ENCODE data around the gene THSD4.

THSD4 gene

DNA sequence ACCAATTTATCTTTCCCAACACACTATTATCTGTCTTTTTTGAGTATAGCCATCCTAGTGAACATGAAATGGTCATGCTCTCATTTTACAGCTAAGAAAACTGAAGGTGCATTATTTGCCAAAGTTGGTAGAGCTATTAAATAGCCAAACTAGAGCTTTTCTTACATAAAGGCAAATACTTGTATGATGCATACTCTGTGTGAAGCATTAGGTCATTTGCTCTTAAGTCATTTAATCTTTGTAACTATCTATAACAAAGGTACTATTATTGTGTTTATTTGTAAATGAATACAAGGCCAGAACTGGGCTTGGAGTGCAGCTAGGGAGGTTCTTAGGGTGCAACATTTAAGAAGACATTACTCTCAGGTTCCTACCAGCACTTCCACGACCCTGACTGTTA lies 123.7 kb downstream of the THSD4 start:
- DNase-seq (ENCODE audit: low read depth in 1 of 2, low spot score in 1 of 2), result no peak
- no peak for TF ChIP-seq JUND (IDR thresholded peaks at IDR 0.05; ENCODE audit: low read depth)
- in situ Hi-C loops (cut with HindIII; ENCODE audit: low pct_unique_long_range_greater_than_20kb, low sequenced_read_pairs), result no loop called here

DNA sequence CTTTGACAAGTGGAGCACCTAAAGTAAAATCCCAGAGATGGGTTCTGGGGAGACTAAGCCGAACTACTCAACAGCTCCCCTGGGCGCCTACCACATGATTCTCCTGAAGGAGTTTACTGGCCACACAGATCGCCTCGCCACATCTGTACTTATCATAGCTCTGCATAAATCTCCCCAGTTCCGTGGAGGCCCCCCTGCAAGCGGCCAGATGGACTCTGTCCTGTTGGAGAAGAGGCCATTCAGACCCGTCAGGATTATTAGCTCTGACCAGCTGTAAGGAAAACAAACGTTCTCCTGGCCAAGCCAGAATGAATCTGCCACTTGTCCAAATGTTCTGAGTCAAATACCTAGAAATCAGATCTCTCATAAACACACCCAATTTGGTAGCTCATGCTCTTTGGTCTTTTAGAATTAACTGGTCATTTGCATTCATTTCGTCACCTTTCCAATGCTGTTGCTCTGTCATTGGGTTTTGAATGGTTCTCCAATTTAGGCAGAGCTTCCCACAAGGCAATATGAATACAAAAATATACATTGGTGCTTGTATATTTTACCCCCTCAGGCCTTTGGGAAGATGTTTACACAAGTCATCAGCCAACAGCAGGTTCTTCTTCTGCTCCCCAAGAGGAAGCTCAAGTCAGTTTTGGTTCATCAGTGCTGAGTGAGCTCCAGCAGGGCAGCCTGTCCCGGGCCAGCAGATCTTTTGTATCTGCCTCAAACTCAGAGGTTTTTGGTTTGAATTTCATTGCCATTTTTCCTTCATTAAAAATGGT lies 124.5 kb downstream of the THSD4 start:
- peak in 1 of 2 experiments; percentile 39 for DNase-seq (ENCODE audit: low read depth in 1 of 2, low spot score in 1 of 2)
- TF ChIP-seq JUND (IDR thresholded peaks at IDR 0.05; ENCODE audit: low read depth), result no peak
- in situ Hi-C loops (cut with HindIII; ENCODE audit: low pct_unique_long_range_greater_than_20kb, low sequenced_read_pairs), result no loop called here

DNA sequence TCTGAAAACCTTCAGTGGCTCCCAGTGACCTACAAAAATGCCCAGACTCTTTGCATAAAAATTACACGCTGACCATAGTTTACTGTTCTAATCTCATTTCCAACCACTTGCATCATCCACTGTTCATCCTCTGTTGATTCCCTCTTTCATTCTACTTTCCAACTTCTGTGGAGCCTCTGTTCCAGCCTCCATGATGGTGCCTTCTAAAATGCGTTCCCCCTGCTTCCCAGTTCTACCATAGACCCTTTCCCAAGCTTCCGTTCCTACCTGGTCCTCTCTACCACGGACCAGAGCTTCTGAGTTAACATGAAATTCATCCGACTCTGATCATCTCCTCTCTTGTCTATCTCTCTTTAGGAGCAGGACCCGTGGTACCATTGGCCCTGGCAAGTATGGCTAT lies 127.0 kb downstream of the THSD4 start:
- no peak for DNase-seq (ENCODE audit: low read depth in 1 of 2, low spot score in 1 of 2)
- TF ChIP-seq JUND (IDR thresholded peaks at IDR 0.05; ENCODE audit: low read depth), result no peak
- in situ Hi-C loops (cut with HindIII; ENCODE audit: low pct_unique_long_range_greater_than_20kb, low sequenced_read_pairs), result no loop called here

DNA sequence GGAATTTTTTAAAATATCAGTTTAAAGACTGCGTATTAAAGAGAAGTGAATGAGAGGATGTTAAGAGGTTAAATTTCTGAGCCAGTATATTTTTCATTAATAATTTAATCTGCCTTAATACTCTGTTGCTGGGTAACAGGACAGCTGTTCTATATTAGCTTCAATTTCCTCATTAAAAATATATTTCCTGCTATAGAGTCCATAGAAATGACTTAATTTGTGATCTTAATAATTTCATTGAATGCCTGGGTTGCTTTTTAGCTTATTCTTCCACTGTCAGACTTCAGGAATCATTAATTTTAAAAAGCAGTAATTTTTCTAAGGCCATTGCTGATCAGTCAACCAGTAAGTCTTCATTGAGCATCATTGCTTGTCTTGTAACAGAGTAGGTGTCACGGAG lies 129.0 kb downstream of the THSD4 start:
- TF ChIP-seq JUND (IDR thresholded peaks at IDR 0.05; ENCODE audit: low read depth), result no peak
- no peak for DNase-seq (ENCODE audit: low read depth in 1 of 2, low spot score in 1 of 2)
- in situ Hi-C loops (cut with HindIII; ENCODE audit: low pct_unique_long_range_greater_than_20kb, low sequenced_read_pairs), result no loop called here

DNA sequence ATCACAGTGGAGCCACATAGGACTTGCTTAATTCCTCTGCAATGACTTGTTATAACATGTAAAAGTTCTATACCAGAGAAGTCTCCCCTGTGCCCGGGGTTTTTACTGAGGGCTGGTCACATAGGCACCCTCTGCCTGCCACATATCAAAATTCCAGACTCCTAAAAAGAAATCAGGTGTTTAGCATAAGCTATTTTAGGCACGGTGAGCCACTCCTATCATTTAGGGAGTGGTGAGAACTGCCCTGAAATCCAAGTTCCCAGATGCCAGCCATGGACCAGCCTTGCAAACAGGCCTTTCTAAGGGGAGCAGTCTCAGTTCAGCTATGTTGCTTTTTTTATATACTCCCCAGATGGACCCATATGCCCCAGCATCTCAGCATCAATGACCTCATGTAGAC lies 130.3 kb downstream of the THSD4 start:
- in situ Hi-C loops (cut with HindIII; ENCODE audit: low pct_unique_long_range_greater_than_20kb, low sequenced_read_pairs), result no loop called here
- TF ChIP-seq JUND (IDR thresholded peaks at IDR 0.05; ENCODE audit: low read depth), result no peak
- no peak for DNase-seq (ENCODE audit: low read depth in 1 of 2, low spot score in 1 of 2)

DNA sequence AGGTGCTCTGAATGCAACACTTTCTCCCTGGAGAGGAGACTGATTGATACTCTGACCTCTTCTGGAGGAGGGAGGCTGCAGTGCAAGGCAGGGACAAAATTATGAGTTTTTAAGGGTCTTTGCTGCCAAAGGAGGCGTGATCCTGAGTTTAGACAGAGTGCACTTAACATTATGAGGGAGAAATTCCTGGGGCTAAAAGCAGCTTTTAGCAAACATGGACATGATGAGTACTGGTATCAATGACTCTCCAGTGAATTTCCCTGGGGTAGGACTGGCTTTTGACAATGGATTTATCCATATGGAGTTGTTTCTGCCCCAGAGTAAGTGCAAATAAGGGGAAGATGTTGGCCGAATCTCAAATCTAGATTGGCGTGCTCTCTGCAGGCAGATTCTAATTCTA lies 133.1 kb downstream of the THSD4 start:
- in situ Hi-C loops (cut with HindIII; ENCODE audit: low pct_unique_long_range_greater_than_20kb, low sequenced_read_pairs), result no loop called here
- TF ChIP-seq JUND (IDR thresholded peaks at IDR 0.05; ENCODE audit: low read depth), result no peak
- DNase-seq (ENCODE audit: low read depth in 1 of 2, low spot score in 1 of 2), result no peak

DNA sequence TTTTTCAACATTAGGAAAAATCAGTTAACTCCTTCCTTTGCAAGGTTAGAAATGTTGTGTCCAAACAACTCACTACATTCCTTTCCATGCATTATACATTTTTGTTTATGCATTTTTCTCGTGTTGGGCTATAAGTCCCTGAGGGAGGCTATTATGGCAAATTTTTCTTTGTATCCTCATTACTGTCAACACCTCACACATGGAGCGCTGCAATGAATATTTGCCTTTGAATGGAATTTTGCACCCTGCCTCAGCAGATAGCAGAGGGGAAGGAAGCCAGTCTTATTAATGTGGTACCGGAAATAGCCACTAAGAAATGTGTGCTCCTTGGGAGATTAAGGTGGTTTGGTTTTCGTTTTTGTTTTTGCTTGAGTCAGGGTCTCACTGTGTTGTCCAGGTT lies 134.7 kb downstream of the THSD4 start:
- TF ChIP-seq JUND (IDR thresholded peaks at IDR 0.05; ENCODE audit: low read depth), result no peak
- no peak for DNase-seq (ENCODE audit: low read depth in 1 of 2, low spot score in 1 of 2)
- in situ Hi-C loops (cut with HindIII; ENCODE audit: low pct_unique_long_range_greater_than_20kb, low sequenced_read_pairs), result no loop called here

DNA sequence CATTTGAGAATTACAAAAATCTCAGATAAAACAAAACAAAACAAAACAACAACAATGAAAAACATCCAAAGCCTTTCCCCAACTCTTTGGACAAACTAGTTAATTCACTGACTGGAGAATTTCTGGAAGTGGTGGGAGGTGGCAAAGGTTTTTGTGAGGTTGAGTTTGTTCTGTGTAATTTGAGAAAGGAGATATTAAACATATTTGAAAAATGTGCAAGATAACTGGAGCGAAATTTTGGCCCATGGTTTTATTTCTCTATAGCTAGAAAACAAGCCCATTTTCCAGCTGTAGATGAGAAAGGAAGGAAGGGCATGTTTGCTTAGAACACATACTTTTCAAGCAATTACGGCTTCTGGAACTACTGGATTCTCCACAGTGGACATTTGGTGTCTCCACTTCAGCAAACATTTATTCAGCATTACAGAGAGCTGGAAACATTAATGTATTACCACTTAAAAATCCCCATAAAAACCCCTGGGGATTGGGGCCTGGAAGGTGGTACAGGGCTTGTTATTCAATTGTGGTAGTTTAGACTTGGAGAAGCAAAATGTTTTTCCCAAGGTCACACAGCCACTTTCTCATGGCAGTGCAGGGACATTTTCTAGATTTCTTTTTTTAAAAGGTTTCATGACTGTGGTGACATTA lies 135.8 kb downstream of the THSD4 start:
- in situ Hi-C loops (cut with HindIII; ENCODE audit: low pct_unique_long_range_greater_than_20kb, low sequenced_read_pairs), result no loop called here
- no peak for TF ChIP-seq JUND (IDR thresholded peaks at IDR 0.05; ENCODE audit: low read depth)
- peak in 1 of 2 experiments; percentile 48 for DNase-seq (ENCODE audit: low read depth in 1 of 2, low spot score in 1 of 2)

DNA sequence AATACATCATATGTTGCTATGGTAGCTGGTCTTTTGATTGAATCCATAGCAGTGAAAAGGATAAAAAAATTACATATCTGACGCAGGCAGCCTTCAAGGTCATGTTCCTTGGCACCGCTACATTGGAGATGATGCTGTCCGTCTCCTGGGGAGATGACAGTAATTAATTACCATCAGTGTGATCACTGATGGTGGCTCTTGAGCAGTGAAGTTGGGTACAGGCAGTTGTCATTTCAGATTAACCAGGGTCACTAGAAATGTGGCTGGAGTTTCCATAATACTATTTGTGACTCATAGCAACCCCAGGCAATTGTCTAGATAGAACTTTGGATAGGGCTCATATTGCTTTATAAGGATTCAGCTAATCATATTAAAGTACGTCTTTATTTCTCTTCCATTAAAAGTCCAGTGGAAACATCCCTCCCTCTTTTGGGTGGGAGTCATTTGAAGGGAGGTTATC lies 136.3 kb downstream of the THSD4 start:
- no peak for TF ChIP-seq JUND (IDR thresholded peaks at IDR 0.05; ENCODE audit: low read depth)
- no peak for DNase-seq (ENCODE audit: low read depth in 1 of 2, low spot score in 1 of 2)
- in situ Hi-C loops (cut with HindIII; ENCODE audit: low pct_unique_long_range_greater_than_20kb, low sequenced_read_pairs), result no loop called here

DNA sequence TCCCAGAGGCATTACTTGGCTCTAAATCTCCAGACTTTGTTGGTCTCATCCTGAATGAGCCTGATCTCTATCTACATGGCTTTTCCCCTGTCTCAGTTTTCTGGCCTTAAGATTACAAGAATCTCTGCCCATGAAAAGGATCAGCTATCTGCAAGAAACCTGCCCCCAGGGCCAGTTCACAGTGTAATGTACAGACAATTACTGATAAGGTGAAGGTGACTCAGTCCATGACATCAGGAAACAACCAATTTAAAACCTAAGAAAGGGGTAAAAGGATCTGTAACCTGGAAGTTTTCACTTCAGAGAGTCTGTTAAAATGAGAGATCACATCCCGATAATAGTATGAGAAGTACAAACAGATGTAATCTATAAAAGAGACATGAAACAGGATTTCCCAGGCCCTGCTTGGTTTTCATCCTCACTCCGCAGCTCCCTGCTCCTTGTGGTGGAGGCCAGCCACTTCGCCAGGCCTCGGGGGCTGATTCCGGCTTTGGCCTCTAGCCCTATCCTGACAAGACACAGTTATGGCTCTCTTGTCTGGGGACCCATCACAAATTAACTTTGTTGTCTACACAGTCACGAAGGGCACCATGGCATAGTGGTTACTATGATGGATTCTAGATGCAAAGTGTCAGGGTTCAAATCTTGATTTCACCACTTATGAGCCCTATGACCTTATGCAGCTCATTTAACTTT lies 136.9 kb downstream of the THSD4 start:
- in situ Hi-C loops (cut with HindIII; ENCODE audit: low pct_unique_long_range_greater_than_20kb, low sequenced_read_pairs), result no loop called here
- DNase-seq (ENCODE audit: low read depth in 1 of 2, low spot score in 1 of 2), result peak in 1 of 2 experiments; percentile 58
- TF ChIP-seq JUND (IDR thresholded peaks at IDR 0.05; ENCODE audit: low read depth), result no peak

DNA sequence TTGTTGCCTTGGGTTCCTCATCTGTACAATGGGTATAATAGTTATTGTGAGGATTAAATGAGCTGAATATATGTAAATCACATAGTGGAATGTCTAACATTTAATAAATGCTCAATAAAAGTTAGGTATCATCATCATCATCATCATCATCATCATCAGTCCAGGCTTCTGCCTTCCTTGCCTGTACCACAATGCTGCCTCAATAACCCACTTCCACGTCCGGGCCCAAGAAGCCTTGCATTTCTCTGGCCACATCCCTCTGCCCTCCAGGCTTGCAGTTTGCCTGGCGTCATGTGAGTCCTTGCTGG lies 137.4 kb downstream of the THSD4 start:
- TF ChIP-seq JUND (IDR thresholded peaks at IDR 0.05; ENCODE audit: low read depth), result no peak
- in situ Hi-C loops (cut with HindIII; ENCODE audit: low pct_unique_long_range_greater_than_20kb, low sequenced_read_pairs), result no loop called here
- DNase-seq (ENCODE audit: low read depth in 1 of 2, low spot score in 1 of 2), result no peak

DNA sequence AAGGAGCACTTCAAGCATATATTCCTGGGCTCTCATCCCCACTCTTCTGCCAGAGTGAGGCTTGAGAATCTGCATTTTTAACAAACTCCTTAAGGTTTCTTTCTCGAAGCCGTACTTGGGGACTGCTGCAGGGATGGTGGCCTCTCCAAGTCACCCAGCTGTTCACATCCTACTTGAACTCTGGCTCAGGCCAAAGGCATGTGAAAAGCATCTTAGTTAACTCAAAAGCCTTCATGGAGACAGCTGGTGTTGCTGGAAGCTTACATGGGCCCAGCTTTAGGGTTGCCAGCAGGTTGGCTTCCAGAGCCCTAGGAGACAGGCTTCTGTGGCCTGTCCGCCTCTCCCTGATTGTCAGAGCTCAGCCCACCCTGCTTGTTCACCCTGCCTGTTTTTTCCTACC lies 139.2 kb downstream of the THSD4 start:
- no peak for TF ChIP-seq JUND (IDR thresholded peaks at IDR 0.05; ENCODE audit: low read depth)
- in situ Hi-C loops (cut with HindIII; ENCODE audit: low pct_unique_long_range_greater_than_20kb, low sequenced_read_pairs), result no loop called here
- DNase-seq (ENCODE audit: low read depth in 1 of 2, low spot score in 1 of 2), result no peak
